HG03103 (cell line): Measurements from ENCODE around the gene MYO16.
"Not testable (repeated sequence)": the region's sequence is repeated elsewhere in the genome, so short reads cannot be mapped to it uniquely, and the experiment has no call there.

Experiments used
- ATAC-seq: cut with Tn5 transposase; IDR thresholded peaks from one replicate; pipeline ENCODE4 v1.9.1; 2021; ENCODE audit warnings: low read depth; ENCODE audit not compliant: unreplicated experiment

Gene MYO16

DNA sequence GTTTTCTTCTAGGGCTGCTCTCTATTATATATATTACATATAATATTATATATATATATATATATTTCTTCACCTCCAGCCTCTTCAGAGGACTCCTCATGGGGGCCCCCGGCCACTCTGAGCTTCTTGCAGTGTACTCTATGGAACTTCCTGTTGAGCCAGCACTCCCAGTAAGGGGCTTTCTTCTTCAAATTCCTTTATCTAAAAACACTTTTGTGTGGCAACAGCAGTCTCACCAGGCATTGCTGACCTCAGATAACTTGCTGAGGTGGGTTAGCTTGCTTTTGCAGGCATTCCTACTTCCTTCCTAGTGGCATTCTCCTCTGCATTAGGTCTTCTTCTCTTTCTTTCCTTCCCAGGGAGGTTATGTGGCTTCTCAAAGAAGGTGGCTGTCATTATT lies 381.5 kb downstream of the MYO16 start:
- ATAC-seq: no peak

DNA sequence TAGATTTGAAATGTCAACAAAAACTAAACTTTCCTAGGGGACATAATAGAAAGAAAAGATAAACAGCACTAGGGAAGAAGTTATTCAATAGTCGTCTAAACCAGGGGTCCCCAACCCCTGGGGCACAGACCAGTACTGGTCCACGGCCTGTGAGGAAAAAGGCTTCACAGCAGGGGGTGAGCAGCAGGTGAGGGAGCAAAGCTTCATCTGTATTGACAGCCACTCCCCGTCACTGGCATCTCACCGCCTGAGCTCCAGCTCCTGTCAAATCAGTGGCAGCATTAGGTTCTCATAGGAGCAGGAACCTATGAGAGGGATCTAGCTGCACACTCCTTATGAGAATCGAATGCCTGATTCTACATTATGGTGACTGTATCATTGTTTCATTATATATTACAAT lies 382.7 kb downstream of the MYO16 start:
- no peak for ATAC-seq

GRCh38 chr13:109021558-109021957 lies 392.1 kb downstream of the MYO16 start:
- ATAC-seq: no peak

- ATAC-seq: no peak
Observed at GRCh38 chr13:109024611-109025010, 395.2 kb downstream of the MYO16 start.

- no peak for ATAC-seq
Observed at GRCh38 chr13:109026266-109026665, 396.9 kb downstream of the MYO16 start.

DNA sequence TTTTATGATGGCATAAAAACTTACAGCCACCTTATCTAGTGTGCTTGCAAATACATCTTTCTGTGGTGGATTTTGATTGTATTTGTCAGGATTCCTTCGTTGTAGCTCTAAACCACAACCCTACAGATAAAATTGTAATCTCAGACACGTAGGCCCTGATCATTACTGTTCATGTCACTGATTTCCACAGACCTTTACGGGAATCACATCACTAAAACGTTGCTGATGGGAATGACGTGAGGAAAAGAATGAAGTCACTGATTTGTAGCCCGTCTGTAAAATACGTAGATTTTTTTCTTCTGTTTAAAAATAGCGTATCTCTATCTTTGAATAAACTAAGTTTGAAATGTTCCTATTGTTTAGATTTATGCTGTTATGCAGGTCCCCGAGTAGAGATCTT lies 399.2 kb downstream of the MYO16 start:
- no peak for ATAC-seq

DNA sequence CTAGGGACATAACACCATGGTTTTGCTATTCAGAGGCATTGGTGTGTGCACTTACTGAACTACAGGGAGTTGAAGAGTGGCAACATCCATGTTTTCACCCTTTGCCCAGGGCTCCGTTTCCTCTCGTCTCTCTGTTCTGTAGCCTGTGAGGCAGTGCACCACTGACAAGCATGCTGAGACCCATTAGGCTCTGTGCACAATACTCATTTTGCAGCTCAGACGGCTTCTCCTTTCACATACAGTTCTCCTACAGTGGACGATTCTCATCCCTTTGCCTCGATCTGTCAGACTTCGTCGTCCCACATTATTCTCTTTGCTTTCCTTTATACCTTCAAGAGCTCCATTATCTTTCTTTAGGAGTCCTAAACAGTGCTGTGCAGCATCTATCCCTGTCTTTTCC lies 403.7 kb downstream of the MYO16 start:
- no peak for ATAC-seq

DNA sequence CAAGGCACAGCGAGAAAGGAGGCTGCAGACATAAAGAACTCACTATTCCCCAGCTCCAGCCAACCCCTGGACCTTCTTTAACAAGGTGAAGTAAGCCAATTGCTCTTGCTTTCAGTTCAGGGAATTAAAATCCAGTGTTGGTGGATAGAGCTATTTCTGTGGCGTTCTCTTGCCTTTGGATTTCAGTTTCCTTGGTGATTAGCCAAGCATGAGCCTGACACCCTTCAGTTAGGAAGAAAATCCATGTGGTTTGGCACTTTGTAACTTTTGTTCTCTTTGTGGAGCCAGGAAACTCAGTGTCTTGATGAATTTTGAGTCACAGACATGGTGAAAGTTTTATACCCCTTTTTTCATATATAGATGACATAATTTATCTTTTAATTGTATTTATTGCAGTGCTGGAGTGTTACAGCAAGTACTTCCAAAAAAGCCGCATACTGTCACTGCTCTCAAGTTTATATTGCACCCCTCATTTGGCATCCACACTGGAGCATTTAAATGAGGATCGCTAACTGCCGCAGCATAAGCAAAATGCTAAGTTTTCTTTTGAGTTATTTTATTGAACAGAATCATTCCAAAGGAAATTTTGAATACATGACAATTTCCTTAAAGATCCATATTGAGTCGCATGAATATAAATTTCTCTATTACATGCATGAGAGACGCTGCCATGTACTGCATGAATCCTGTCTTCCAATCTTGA lies 406.8 kb downstream of the MYO16 start:
- ATAC-seq: no peak

DNA sequence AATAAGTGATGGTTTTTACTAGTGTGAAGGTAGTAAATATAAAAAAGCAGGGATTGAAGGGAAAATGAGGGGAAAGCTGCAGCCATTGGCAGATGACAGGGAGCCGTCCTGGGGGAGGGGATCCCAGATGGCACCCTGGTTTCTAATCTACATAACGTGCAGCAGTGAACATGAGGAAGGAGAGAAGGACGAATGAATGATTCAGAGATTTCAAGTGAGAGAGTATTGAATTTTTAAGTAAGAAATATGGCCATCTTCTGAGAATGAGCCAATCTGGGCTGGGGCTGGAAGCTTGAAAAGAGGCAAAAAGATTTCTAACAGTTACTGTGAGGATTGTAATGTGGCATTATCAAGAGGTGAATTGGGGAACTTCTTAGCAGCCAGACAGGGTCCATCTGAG lies 414.2 kb downstream of the MYO16 start:
- ATAC-seq: no peak

- ATAC-seq: no peak
Observed at GRCh38 chr13:109055850-109056249, 426.4 kb downstream of the MYO16 start.

GRCh38 chr13:109058087-109058486 lies 428.7 kb downstream of the MYO16 start:
- no peak for ATAC-seq

- ATAC-seq: no peak
Observed at GRCh38 chr13:109072505-109072904, 443.1 kb downstream of the MYO16 start.

DNA sequence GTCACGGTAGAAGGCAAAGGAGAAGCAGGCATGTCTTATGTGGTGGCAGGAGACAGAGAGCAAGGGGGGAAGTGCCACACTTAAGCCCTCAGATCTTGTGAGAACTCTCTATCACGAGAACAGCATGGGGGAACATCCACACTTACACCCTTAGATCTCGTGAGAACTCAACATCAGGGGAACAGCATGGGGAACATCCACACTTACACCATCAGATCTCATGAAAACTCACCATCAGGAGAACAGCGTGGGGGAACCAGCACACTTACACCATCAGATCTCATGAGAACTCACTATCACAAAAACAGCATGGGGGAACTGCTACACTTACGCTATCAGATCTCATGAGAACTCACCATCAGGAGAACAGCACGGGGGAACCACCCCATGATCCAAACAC lies 445.0 kb downstream of the MYO16 start:
- no peak for ATAC-seq

DNA sequence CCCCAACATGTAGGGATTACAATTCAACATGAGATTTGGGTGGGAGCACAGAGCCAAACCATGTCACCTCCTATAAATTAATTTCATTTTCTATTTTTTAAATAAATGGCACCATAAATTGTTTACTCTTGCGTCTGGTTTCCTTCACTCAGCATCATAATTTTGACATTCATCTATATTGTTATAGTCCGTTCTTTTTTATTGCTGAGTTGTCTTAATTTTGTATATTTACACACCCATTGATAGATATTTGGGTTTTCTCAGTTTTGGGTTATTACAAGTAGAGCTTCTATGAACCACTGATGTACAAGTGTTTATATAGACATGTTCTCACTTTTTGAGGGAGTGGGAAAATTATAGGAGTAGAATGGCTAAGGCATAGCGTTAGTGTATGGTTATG lies 445.4 kb downstream of the MYO16 start:
- ATAC-seq: no peak

DNA sequence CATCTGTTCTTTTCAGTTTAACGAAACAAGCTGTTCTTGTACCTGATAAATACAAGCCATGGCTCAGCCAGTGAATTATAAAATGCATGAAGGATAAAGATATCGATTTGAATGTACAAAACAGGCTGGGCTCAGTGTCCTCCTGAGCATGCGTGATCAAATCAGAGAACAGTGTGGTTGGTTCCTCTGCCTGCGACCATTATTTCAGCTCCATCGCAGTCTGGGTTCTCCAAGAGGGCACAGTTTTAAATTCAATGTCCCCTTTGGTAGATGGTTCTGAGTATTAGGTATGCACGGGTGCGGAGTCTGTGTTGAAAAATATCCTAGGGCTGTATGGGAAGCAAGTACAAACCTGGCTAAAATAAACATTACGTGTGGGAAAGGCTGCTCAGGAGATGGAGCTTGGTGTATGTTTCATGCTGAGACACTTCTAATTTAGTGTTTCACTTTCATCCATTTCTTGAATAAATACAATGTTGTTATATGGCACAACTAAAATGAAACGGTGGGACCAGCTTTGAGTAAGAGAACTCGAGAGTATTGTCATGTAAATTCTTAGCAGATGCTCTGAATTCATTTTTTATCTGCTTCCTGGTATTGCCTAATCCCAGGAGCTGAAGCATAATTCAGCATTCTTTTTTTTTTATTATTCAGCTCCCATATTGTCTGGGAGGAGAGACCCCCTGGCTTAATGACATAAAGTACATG lies 458.7 kb downstream of the MYO16 start:
- ATAC-seq: no peak

GRCh38 chr13:109088624-109088917 lies 459.2 kb downstream of the MYO16 start:
- ATAC-seq: no peak

DNA sequence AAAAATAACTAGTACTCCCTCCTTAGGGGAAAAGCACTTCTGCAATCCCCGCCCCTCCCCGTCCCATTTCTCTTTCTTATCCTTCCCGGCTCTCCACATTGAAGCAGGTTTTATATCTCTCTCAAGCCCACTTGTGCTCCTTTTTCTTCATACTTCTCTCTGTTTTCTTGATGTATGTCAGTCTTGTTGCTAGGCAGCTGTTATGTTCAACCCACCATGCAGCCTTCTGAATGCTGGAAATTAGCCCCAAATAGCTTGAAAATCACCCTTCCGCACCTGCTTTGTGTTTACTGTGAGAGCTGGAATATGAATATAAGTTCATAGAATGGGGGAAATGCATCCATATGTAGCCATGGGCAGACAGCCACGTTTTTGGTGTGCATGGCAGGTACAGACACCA lies 461.4 kb downstream of the MYO16 start:
- no peak for ATAC-seq

DNA sequence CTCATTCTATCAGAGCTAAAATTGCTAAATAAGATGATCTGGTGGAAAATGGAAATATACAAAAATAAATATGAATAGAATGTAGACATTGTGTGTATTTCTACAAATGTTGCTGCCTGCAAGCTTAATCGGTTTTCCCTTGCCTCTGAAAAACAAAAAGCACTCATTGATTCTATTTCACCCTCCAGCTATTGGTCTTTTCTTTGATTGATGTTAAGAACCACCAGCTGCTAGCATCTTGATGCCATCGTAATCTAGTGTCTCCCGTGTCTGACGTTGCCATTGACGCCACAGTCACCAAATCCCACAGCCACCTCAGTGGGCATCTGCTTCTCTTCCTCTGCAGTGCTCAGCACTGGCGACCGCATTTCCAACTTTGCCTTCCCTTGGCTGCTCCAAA lies 461.8 kb downstream of the MYO16 start:
- no peak for ATAC-seq

DNA sequence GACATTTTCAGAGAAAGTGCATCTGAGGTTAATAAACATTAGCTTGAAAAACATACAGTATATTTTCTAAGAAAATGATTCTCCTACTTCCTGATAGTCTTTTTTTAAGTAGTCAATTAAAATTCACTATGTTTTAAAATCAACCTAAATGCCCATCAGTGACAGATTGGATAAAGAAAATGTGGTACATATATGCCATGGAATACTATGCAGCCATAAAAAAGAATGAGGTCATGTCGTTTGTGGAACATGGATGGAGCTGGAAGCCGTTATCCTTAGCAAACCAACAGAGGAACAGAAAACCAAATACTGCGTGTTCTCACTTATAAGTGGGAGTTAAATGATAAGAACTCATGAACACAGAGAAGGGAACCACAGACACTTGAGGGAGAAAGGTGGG lies 462.8 kb downstream of the MYO16 start:
- ATAC-seq: not testable (repeated sequence)

GRCh38 chr13:109093998-109094397 lies 464.6 kb downstream of the MYO16 start:
- ATAC-seq: no peak

DNA sequence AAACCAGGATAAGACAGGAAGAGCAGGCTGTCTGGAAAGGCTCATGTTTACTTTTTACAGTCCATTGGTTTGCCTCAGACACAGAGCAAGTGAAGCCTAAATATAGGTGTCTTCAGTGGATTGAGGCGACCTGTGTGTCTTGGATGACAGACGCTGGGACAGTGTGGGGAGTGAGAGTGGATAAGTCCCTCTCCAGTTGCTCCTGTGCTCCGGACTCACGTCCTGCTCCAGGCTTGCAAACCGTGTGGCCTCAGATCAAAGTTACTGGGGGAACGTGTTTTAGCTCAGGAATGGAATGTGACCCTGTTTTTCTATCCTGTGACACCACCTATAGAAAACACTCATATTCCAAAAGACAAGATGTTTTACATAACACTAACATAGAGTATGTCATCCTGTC lies 465.7 kb downstream of the MYO16 start:
- no peak for ATAC-seq

DNA sequence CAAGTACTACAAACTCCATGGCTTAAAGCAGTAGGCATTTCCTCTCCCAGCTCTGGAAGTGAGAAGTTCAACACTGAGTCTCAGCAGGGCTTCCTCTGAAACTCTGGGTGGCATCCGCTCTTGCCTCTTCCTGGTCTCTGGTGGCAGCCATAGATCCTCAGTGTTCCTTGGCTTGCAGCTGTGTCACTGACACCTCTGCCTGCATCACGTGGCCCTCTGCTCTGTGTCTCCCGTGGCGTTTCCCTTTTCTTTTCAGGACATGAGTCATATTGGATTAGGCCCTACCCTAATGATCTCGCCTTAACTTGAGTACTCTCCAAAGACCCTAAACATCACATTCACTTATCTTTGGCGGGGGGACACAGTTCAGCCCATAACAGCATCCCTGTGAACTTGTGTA lies 466.7 kb downstream of the MYO16 start:
- no peak for ATAC-seq
